K562 (cell line): ENCODE data around the gene C22orf39. TPM values are rescaled to one million over a fixed set of nuclear protein-coding genes. Genes with fewer than 3 reads are reported as not detected.

Experiments used
- ETS1 ChIP-seq: conservative IDR thresholded peaks from 2 replicates; pipeline ENCODE4 v1.6.1; 2011; ENCODE audit warnings: low read depth, mild to moderate bottlenecking, low read length; ENCODE audit not compliant: control insufficient read depth
- FIP1L1 ChIP-seq: fragments of 200-400 bp; formaldehyde crosslinking; IDR thresholded peaks from 2 replicates; pipeline ENCODE4 v1.6.1; 2018; ENCODE audit warnings: mild to moderate bottlenecking, low read depth, low read length; ENCODE audit not compliant: poor library complexity, severe bottlenecking
- HCFC1 ChIP-seq: IDR thresholded peaks from 2 replicates; pipeline ENCODE4 v1.6.1; 2012; ENCODE audit warnings: low read depth, low read length, improper control_type of control experiment
- JUNB ChIP-seq: fragments of 450-650 bp; formaldehyde crosslinking; conservative IDR thresholded peaks from 2 replicates; pipeline ENCODE4 v1.4.0; 2020; ENCODE audit warnings: mild to moderate bottlenecking
- LARP7 ChIP-seq: fragments of 450-650 bp; IDR thresholded peaks from 2 replicates; pipeline ENCODE4 v1.6.1; 2016
- SAFB ChIP-seq: fragments of 200-400 bp; formaldehyde crosslinking; IDR thresholded peaks from 2 replicates; pipeline ENCODE4 v1.6.1; 2017; ENCODE audit warnings: low read depth, low read length, borderline replicate concordance
- SLC30A9 ChIP-seq: fragments of 250-450 bp; sonication (Bioruptor Pico); IDR thresholded peaks from 2 replicates; pipeline ENCODE4 v1.8.0; 2022; ENCODE audit warnings: mild to moderate bottlenecking, moderate library complexity
- SNIP1 ChIP-seq: fragments of 450-650 bp; IDR thresholded peaks from 2 replicates; pipeline ENCODE4 v1.7.1; 2017; ENCODE audit warnings: low read depth, mild to moderate bottlenecking
- SOX6 ChIP-seq: fragments of 450-650 bp; IDR thresholded peaks from 2 replicates; pipeline ENCODE4 v1.6.1; 2014; ENCODE audit warnings: mild to moderate bottlenecking
- TFAM ChIP-seq: fragments of 250-450 bp; sonication (Bioruptor Pico); conservative IDR thresholded peaks from 2 replicates; pipeline ENCODE4 v1.5.0; 2021; ENCODE audit warnings: mild to moderate bottlenecking, moderate library complexity
- ZNF318 ChIP-seq, 2 experiments: fragments of 450-650 bp; IDR thresholded peaks; 2 replicates each; pipeline ENCODE4 v1.6.1; 2016; ENCODE audit warnings: mild to moderate bottlenecking in 2 of 2, borderline replicate concordance in 1 of 2, low read depth in 1 of 2, moderate library complexity in 1 of 2
- ZNF79 ChIP-seq: fragments of 250-450 bp; sonication (Bioruptor Pico); IDR thresholded peaks from 2 replicates; pipeline ENCODE4 v1.4.0; 2020; ENCODE audit warnings: low read depth, mild to moderate bottlenecking, moderate library complexity
- polyA plus RNA-seq, 8 experiments: library from polyadenylated mRNA; depleted of rRNA in 4 of 8; stranded (reverse) in 5 of 8; unstranded in 3 of 8; fragments of >200 nt; fragmentation: Nextera tagmentation in 2 of 8; fragmentation: Illumina TruSeq in 1 of 8; extraction: Ambion mirVana in 2 of 8; extraction: Trizol in 1 of 8; gene quantifications; 2 replicates each; pipeline versions ENCODE4 v1.2.1 to v1.2.3, GENCODE V29; 2011 to 2014; ENCODE audit warnings: inconsistent platforms in 1 of 8, missing spikeins in 1 of 8
- total RNA-seq, 7 experiments: library from RNA; depleted of rRNA in 6 of 7; stranded (reverse); fragments of >200 nt in 6 of 7; fragmentation: Illumina TruSeq in 2 of 7; extraction: Trizol in 2 of 7; gene quantifications; 2 replicates each; pipeline versions ENCODE4 v1.2.1 to v1.2.3, GENCODE V29; 2011 to 2021; ENCODE audit warnings: low replicate concordance in 1 of 7

The C22orf39 gene
- total and polyA plus RNA-seq, 9 of the 15 experiments (the other 6 are each of a cell fraction or from before 2014, with no cell fraction given), result 20.4 to 139 (median 66.8) TPM

- TF ChIP-seq ZNF318 (IDR thresholded peaks at IDR 0.05; ENCODE audit: borderline replicate concordance in 1 of 2, low read depth in 1 of 2) (no peak), JUNB (peak; percentile 52; the same call in 1 of the 2 replicates), SAFB (no peak; the same call in 1 of the 2 replicates), SOX6 (no peak), TFAM (no peak), FIP1L1 (peak; percentile 91), LARP7 (no peak), SNIP1 (no peak), SLC30A9 (no peak), ETS1 (no peak), HCFC1 (peak; percentile 90), ZNF79 (CRISPR knock-in tag) (peak; percentile 88)
Observed at GRCh38 chr22:19479355-19480172, 32.1 kb upstream of the C22orf39 start, which contains the start of gene CDC45 (continued).
